AG09309 (cell line): ENCODE results near the gene ZBTB8A.

Experiments used
- DNase-seq: peaks from one replicate; pipeline ENCODE4 v3.0.0-alpha.2; 2010; ENCODE audit warnings: low read depth
- H3K4me3 ChIP-seq: 2 replicates; pipeline ENCODE4 v1.5.1; 2011; ENCODE audit warnings: mild to moderate bottlenecking, low read depth, low read length, moderate library complexity; ENCODE audit not compliant: control insufficient read depth
- CTCF ChIP-seq: IDR thresholded peaks from 2 replicates; pipeline ENCODE4 v1.5.1; 2011; ENCODE audit warnings: mild to moderate bottlenecking, low read depth, low read length, inconsistent platforms; ENCODE audit not compliant: insufficient read depth, control insufficient read depth; ENCODE audit errors: missing control alignments

ZBTB8A gene

GRCh38 chr1:32498751-32499150 lies 40.5 kb upstream of the ZBTB8A start:
- TF ChIP-seq CTCF: no peak
- H3K4me3 ChIP-seq: no peak overlapping the region
- no peak for DNase-seq

- DNase-seq: no peak
- peak overlapping the region; percentile 52 for H3K4me3 ChIP-seq
- no peak for TF ChIP-seq CTCF
Measured at GRCh38 chr1:32500387-32501209, 38.6 kb upstream of the ZBTB8A start.

GRCh38 chr1:32501865-32502264 lies 37.4 kb upstream of the ZBTB8A start:
- no peak overlapping the region for H3K4me3 ChIP-seq
- DNase-seq: no peak
- TF ChIP-seq CTCF: no peak

- TF ChIP-seq CTCF: no peak
- H3K4me3 ChIP-seq: no peak overlapping the region
- no peak for DNase-seq
Measured at GRCh38 chr1:32503153-32503552, 36.1 kb upstream of the ZBTB8A start.

- no peak for TF ChIP-seq CTCF
- H3K4me3 ChIP-seq: no peak overlapping the region
- DNase-seq: no peak
Measured at GRCh38 chr1:32507021-32507420, 32.2 kb upstream of the ZBTB8A start.

GRCh38 chr1:32508761-32509160 lies 30.5 kb upstream of the ZBTB8A start:
- no peak for TF ChIP-seq CTCF
- DNase-seq: no peak
- no peak overlapping the region for H3K4me3 ChIP-seq
